HG03097 (cell line): ENCODE data around the gene TTBK1.

ENCODE experiments used
- ATAC-seq: cut with Tn5 transposase; IDR thresholded peaks from one replicate; pipeline ENCODE4 v1.9.1; 2021; ENCODE audit not compliant: unreplicated experiment, low FRiP score

The TTBK1 gene

DNA sequence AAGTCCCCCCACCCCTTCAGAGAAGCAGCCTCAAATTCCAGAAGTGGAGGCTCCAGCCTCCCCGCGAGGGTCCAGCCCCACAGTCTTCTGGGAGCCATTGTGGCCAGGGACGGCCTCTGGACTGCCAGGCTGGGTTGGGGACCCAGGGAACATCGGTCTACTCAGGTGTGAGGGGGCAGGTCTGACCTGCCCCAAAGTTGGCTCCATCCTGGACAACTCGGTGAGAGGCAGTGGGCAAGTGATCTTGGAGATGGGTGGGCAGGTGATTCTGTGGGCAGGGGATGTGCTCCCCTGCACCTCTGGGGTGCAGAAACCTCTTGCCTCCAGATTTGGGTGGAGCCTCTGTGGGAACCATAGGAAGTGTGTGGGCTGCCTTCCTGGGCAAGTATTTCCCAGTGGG is 42.6 kb downstream of the TTBK1 start:
- ATAC-seq: no peak

DNA sequence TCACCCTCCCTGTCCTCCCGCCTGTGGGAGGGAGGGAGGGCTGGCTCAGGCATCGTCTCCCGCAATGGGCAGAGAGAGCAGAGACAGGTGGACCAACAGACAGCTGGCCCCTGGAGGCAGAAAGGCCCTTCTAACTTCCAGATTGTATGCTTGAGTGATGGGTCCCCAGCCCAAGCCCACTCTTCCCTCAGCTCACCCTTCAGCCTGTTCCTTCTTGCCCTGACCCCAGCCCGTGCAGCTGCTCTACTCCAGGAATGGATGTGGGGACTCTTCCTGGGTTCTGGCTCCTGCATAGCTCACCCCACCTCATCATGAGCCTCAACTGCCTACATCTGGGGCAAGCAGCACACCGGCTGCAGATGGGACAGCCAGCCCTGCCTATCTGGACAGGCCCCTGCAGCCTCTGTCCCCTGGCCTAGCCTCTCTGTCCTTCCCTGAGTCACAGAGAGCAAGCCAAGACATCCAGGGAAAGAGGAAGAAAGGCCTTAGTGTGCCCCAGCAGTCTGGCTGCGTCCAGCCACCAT is 43.2 kb downstream of the TTBK1 start:
- no peak for ATAC-seq

- no peak for ATAC-seq
Measured at GRCh38 chr6:43286980-43287716, 43.9 kb downstream of the TTBK1 start.

GRCh38 chr6:43287717-43288679 is 44.7 kb downstream of the TTBK1 start:
- no peak for ATAC-seq

- no peak for ATAC-seq
Measured at GRCh38 chr6:43290339-43290904, 47.1 kb downstream of the TTBK1 start.

GRCh38 chr6:43290905-43291355 is 47.6 kb downstream of the TTBK1 start:
- ATAC-seq: no peak

GRCh38 chr6:43291708-43292107 is 48.4 kb downstream of the TTBK1 start:
- no peak for ATAC-seq

DNA sequence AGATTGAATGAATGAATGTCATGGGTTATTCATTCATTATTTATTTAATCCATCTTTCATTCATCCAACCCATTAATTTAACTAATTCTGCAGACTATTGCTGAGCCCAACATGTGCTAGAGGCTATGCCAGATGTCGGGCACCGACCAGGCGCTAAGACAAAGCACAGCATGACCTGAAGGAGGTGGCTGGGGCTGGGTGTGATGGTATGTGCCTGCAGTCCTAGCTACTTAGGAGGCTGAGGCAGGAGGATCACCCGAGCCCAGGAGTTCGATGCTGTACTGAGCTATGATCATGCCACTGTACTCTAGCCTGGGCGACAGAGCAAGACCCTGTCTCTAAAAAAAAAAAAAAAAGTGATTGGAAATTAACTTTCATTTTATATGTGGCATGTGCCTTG is 49.1 kb downstream of the TTBK1 start:
- ATAC-seq: no peak

- ATAC-seq: no peak
Measured at GRCh38 chr6:43292763-43293318, 49.6 kb downstream of the TTBK1 start.

DNA sequence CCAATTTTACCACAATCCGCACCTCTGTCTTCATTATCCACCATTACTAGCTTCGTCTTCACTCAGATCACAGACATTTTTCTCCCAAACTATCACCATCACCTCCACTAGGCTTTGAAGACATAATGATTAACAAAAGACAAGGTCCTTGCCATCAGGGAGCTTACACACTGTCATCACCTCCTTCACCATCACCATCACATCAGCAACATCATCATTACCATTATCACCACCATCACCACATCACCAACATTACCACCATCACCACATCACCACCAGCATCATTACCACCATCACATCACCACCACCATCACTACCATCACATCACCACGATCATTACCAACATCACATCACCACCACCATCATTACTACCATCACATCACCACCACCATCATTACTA is 50.4 kb downstream of the TTBK1 start:
- no peak for ATAC-seq

GRCh38 chr6:43294536-43294935 is 51.3 kb downstream of the TTBK1 start:
- ATAC-seq: no peak

DNA sequence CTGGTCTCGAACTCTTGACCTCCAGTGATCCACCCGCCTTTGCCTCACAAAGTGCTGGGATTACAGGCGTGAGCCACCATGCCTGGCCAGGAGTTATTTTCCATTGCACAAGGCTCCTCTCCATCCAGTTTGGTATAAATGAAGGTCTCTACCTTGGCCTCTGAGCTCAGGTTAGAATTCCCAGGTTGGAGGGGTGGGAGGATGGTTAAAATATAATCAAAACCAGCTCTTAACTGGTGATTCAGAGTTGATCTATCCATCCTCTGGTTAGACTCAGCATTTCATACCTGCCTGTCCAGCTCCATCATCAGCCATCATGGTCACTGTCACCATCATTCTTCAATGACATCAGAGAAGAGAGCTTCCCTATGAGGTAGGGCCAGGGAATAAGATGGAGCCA is 52.2 kb downstream of the TTBK1 start:
- no peak for ATAC-seq

- ATAC-seq: no peak
Measured at GRCh38 chr6:43296780-43297497, 53.7 kb downstream of the TTBK1 start.

DNA sequence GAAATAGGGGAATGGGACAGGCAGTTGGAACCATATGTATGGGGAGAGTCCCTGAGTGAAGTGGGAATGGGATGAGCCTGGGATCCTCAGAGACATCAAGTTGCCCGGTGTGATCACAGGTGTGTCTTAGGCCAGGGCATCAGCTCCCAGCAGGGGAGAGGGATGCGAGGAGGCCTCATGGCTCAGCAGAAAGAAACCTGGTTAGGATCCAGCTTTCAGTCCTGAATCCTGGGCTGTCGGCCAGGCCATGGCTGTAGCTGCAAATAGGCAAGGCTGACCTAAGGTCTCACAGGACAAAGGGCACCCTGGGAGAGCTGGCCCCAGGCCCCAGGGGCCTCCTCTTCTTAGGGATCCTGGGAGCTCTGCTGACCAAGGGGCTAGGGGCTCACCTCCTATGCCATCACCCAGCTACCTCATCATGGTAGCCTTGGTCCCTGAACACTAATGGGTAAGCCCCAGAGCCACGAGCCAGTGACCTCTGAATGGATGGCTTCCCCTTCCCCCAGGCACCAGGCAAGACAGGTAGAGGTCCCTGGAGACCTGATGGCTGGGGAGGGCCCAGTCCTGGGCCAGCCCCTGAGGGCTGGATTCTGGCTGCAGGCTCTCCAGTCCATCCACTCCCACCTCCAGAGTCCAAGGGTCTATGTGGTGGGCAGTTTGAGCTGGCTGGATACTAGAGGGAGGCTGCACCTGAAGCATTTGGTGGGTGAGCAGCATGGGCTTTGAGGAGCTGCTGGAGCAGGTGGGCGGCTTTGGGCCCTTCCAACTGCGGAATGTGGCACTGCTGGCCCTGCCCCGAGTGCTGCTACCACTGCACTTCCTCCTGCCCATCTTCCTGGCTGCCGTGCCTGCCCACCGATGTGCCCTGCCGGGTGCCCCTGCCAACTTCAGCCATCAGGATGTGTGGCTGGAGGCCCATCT is 54.6 kb downstream of the TTBK1 start, which contains the start of gene SLC22A7:
SLC22A7 (plus strand) TSS at position 617 of the 921 bp plus-strand sequence; CDS start at position 716, 99 bp downstream.
- ATAC-seq: no peak

DNA sequence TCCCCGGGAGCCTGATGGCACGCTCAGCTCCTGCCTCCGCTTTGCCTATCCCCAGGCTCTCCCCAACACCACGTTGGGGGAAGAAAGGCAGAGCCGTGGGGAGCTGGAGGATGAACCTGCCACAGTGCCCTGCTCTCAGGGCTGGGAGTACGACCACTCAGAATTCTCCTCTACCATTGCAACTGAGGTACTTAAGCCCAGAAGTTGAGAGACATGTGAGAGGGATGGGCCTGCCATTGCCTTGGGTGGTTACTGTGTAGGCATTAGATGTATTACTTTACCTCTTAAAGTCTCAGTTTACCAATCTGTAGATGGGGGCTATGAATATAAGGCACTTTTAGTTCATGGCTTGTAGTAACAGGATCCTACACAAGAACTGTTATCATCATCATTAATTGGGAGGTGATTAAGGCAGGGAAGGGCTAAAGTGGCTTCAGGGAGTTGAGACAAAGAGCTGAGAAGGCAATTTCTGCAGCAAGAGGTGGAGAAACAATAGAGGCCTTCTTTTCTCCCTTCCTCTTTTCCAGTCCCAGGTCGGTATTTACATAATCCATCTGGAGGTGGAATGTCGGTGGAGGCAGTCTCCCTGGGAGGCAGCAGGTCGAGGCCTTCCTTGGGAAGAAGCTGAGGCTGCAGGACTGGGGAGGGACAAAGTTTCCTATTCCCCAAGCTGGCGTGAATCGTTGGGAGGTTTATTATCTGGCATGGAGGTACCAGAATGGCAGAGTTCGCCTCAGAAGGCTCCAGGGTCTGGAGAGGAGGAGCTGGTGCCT is 55.5 kb downstream of the TTBK1 start:
- ATAC-seq: no peak

DNA sequence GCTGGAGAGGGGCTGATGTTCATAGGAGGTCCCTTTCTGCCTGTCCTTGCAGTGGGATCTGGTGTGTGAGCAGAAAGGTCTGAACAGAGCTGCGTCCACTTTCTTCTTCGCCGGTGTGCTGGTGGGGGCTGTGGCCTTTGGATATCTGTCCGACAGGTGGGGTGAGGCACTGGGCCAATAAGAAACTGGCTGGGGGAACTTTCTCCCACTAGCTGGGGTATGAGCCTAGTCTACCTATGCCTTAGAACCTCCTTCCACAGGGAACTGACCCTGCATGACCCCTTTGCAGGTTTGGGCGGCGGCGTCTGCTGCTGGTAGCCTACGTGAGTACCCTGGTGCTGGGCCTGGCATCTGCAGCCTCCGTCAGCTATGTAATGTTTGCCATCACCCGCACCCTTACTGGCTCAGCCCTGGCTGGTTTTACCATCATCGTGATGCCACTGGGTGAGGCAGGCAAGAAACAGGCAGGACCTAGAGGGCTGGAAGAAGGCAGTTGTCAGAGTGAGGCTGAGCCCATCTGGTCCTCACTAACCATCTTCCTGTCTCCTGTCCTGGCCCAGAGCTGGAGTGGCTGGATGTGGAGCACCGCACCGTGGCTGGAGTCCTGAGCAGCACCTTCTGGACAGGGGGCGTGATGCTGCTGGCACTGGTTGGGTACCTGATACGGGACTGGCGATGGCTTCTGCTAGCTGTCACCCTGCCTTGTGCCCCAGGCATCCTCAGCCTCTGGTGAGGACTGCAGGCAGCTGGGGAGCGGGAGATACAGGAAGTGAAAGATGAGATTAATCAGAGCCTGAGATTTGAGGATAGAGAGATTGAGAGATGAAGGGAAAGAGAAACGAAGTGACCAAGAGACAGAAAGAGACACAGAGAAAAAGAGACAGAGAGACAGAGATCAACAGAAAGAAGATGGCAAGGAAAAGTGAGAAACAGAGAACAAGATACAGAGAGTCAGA is 56.3 kb downstream of the TTBK1 start:
- ATAC-seq: no peak
